ENCODE data around the gene TMTC1.

Gene TMTC1

GRCh38 chr12:29609431-29610215 lies 174.1 kb downstream of the TMTC1 start:
- DNase-seq = no peak

GRCh38 chr12:29608581-29608980 lies 175.2 kb downstream of the TMTC1 start:
- DNase-seq = no peak

GRCh38 chr12:29599381-29599780 lies 184.4 kb downstream of the TMTC1 start:
- DNase-seq = no peak

GRCh38 chr12:29595071-29595755 lies 188.5 kb downstream of the TMTC1 start:
- no peak for DNase-seq

- DNase-seq = no peak
Measured at GRCh38 chr12:29593001-29593400, 190.7 kb downstream of the TMTC1 start.

- DNase-seq = no peak
Measured at GRCh38 chr12:29591140-29592020, 192.4 kb downstream of the TMTC1 start.

GRCh38 chr12:29589851-29590250 lies 193.9 kb downstream of the TMTC1 start:
- no peak for DNase-seq

- DNase-seq = no peak
Measured at GRCh38 chr12:29589286-29589820, 194.4 kb downstream of the TMTC1 start.

GRCh38 chr12:29582677-29583272 lies 201.0 kb downstream of the TMTC1 start:
- no peak for DNase-seq

GRCh38 chr12:29582146-29582545 lies 201.6 kb downstream of the TMTC1 start:
- no peak for DNase-seq

- DNase-seq = no peak
Measured at GRCh38 chr12:29581631-29582030, 202.1 kb downstream of the TMTC1 start.

GRCh38 chr12:29580971-29581370 lies 202.8 kb downstream of the TMTC1 start:
- no peak for DNase-seq

- DNase-seq = no peak
Measured at GRCh38 chr12:29578731-29579130, 205.0 kb downstream of the TMTC1 start.

GRCh38 chr12:29578070-29578469 lies 205.7 kb downstream of the TMTC1 start:
- DNase-seq = no peak

- DNase-seq = no peak
Measured at GRCh38 chr12:29574500-29574899, 209.2 kb downstream of the TMTC1 start.

GRCh38 chr12:29572938-29573337 lies 210.8 kb downstream of the TMTC1 start:
- DNase-seq = no peak

GRCh38 chr12:29572464-29572863 lies 211.3 kb downstream of the TMTC1 start:
- DNase-seq = no peak

GRCh38 chr12:29569132-29569757 lies 214.5 kb downstream of the TMTC1 start:
- no peak for DNase-seq

- DNase-seq = no peak
Measured at GRCh38 chr12:29566441-29566840, 217.3 kb downstream of the TMTC1 start.

GRCh38 chr12:29565727-29566126 lies 218.0 kb downstream of the TMTC1 start:
- DNase-seq = no peak

GRCh38 chr12:29564925-29565324 lies 218.8 kb downstream of the TMTC1 start:
- no peak for DNase-seq

GRCh38 chr12:29563636-29564035 lies 220.1 kb downstream of the TMTC1 start:
- DNase-seq = no peak
